Measurements from ENCODE around the gene ZNF239.
"Not testable (repeated sequence)": the region's sequence is repeated elsewhere in the genome, so short reads cannot be mapped to it uniquely, and the experiment has no call there.

ZNF239 gene

DNA sequence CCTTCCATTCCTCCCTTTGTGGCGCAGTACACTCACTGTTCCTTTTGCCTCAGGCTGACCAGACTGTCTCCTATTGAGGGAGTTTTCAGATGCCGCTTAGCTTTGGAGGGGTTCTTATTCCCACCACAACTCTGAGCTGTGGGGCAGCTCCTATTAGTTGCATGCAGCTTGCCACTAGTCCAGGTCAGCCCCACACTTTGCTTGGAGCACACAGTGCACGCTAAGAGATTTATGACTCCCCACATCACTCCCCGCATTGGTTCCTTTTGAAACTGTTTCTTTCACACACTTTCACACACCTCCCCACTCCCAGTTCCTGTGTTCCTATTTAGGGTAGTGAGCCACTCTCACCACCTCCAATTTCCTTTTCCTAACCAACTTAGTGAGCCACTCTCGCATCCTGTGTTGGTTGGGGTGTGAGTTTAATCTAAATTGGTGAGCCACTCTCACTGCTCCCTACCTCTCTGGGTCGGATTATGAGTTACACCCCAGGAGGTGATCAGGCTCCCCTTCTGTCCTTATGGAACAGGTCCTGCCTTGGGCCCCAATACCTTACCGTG is 21.4 kb upstream of the ZNF239 start:
- TF ChIP-seq, protein P1, sequence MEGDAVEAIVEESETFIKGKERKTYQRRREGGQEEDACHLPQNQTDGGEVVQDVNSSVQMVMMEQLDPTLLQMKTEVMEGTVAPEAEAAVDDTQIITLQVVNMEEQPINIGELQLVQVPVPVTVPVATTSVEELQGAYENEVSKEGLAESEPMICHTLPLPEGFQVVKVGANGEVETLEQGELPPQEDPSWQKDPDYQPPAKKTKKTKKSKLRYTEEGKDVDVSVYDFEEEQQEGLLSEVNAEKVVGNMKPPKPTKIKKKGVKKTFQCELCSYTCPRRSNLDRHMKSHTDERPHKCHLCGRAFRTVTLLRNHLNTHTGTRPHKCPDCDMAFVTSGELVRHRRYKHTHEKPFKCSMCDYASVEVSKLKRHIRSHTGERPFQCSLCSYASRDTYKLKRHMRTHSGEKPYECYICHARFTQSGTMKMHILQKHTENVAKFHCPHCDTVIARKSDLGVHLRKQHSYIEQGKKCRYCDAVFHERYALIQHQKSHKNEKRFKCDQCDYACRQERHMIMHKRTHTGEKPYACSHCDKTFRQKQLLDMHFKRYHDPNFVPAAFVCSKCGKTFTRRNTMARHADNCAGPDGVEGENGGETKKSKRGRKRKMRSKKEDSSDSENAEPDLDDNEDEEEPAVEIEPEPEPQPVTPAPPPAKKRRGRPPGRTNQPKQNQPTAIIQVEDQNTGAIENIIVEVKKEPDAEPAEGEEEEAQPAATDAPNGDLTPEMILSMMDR (IDR thresholded peaks at IDR 0.05; ENCODE audit: insufficient read depth, low read depth, low read length, missing control alignments): no peak
- DNase-seq (ENCODE audit: low read depth): no peak
- H3K4me3 ChIP-seq (ENCODE audit: low read length): no peak overlapping the region

DNA sequence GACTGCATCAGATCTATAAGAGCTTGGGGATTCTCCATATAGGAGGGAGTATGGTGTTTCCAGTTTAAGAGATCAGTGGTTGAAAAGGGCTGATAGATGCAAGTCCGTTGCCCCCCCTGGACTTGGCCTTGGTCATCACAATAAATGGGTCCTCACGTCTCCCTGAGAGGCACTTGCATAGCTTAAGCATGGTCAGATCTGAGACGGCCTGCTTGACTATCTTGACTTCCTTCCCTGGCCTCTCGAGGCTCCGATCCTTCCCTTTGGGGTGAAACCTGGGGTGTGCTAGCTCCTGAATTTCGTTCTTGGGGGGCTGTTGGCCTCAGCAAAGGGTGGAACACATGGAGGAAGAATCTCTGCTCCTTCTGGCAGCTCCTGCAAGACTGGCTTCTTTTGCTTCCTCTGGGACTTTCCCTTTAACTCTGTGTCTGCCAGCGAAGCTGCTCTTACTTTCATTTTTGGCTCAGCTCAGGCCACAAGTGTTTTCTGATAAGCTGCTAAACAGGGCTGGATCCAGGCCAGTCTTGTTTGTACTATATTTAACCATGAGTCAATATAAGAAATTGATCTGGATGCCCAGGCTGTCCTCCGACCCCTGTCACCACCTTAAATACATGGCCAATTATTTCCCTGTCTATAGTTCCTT is 20.7 kb upstream of the ZNF239 start:
- TF ChIP-seq, protein P1 (IDR thresholded peaks at IDR 0.05; ENCODE audit: insufficient read depth, low read depth, low read length, missing control alignments): no peak
- H3K4me3 ChIP-seq (ENCODE audit: low read length): no peak overlapping the region
- DNase-seq (ENCODE audit: low read depth): peak; percentile 4

DNA sequence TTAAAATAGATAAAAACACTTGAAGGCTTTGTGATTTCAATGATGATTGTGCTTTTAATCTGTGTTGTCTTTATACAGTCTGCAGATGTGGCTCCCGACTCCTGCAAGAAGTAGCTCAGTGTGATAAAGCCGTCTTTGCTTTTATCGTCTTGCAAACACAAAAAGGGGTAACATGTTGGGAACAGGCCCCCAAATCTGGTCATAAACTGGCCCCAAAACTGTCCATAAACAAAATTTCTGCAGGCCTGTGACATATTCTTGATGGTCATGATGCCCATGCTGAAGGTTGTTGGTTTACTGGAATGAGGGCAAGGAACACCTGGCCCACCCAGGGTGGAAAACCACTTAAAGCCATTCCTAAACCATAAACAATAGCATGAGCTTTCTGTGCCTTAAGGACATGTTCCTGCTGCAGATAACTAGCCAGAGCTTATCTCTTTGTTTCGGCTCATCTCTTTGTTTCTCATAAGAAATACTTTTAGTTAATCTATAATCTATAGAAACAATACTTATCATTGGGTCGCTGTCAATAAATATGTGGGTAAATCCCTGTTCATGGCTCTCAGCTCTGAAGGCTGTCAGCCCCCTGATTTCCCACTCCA is 17.0 kb upstream of the ZNF239 start:
- TF ChIP-seq, protein P1 (IDR thresholded peaks at IDR 0.05; ENCODE audit: insufficient read depth, low read depth, low read length, missing control alignments): no peak
- no peak for DNase-seq (ENCODE audit: low read depth)

DNA sequence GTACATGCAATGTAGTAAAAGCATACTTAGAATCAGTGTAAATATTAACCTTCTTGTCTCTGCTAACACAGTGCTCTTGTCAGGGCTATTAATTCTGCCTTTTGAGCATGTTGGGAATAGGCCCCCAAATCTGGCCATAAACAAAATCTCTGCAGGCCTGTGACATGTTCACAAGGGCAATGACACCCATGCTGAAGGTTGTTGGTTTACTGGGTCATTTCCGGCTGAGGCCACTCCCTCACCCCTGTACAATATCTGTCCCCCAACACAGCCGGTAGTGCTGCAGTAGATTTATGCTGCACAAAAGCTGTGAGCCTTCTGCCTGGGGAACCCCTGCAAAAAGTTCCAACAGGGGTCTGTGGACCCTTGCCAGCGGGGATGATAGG is 12.3 kb upstream of the ZNF239 start:
- DNase-seq (ENCODE audit: low read depth); H3K4me3 ChIP-seq (ENCODE audit: low read length): not testable (repeated sequence)

More for the DNA sequence above, 17.0 kb upstream of the ZNF239 start:
- no peak overlapping the region for H3K4me3 ChIP-seq (ENCODE audit: low read length)

DNA sequence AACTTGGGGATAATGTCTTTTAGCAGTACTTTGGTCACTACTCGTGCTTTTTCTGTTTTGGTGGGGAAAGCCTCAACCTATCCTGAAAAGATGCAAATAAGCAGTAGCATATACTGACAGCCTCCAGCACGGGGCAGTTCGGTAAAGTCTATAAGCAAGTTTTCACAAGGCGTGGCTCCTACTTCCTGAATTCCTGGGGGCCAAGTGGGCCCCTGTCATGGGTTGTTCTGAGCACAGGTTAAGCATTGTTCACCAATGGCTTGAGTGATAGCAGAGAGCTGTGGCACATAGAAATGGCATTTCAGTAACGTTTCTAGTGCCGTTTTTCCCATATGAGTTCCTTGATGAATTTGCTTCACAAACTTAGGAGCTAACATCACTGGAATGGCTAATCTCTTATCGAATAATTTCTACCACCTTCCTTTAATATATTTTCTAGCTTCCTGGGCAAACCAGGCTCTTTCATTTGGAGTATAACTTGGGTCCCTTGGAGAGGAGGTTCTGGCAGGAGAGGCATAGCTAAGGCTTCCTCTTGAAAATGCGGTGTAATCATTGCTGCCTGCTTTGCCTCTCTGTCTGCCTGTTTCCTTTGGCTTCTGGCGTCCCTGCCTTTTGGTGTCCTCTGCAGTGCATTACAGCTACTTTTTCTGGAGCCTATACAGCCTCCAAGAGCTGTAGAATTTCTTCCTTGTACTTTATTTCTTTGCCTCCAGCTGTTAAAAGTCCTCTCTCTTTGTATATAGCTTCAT is 11.7 kb upstream of the ZNF239 start:
- no peak overlapping the region for H3K4me3 ChIP-seq (ENCODE audit: low read length)
- TF ChIP-seq, protein P1 (IDR thresholded peaks at IDR 0.05; ENCODE audit: insufficient read depth, low read depth, low read length, missing control alignments): no peak
- no peak for DNase-seq (ENCODE audit: low read depth)

DNA sequence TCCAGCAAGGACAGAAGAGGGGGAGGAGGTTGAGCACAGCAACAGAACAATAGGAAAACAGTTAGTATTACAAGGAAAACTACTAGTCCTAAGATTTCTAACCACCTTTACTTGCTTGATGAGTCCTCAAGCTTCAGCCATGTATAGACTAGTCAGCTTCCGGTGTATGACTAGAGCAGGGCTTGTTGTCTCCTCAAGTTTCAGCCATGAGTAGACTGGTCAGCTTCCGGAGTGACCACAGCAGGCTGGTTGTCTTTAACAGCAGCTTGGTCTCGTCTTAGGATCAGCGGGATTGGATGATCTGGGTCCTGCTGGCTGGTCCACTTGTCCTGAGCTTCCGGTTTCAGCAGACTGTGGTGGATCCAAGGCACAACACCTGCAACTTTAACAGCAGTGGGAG is 10.6 kb upstream of the ZNF239 start:
- DNase-seq (ENCODE audit: low read depth): peak; percentile 14
- no peak overlapping the region for H3K4me3 ChIP-seq (ENCODE audit: low read length)
- TF ChIP-seq, protein P1 (IDR thresholded peaks at IDR 0.05; ENCODE audit: insufficient read depth, low read depth, low read length, missing control alignments): no peak

DNA sequence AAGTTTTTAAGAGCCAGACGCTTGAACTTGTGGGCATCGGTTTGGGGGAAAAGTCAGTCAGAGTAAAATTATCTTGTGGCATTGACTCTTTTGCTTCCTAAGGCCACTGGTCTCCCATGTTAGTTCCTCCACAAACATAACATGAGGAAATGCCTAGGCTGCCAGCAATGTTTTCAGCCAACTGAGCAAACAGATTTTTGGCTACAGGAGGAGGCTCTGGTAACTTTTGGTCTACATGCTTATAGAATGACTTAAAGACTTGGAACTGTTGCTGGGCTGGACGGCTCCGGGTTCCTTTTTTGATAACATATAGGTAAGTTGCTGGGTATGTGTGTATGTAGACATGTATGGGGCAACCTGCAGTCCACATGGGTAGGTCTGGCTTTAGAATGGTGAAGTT is 9.6 kb upstream of the ZNF239 start:
- TF ChIP-seq, protein P1 (IDR thresholded peaks at IDR 0.05; ENCODE audit: insufficient read depth, low read depth, low read length, missing control alignments): no peak
- H3K4me3 ChIP-seq (ENCODE audit: low read length): no peak overlapping the region
- no peak for DNase-seq (ENCODE audit: low read depth)
